Fibroblast of the aortic adventitia (primary cell): ENCODE measurements around the gene SELPLG. TPM values are rescaled to one million over a fixed set of nuclear protein-coding genes. Genes with fewer than 3 reads are reported as not detected.
"Not testable (repeated sequence)": the region's sequence is repeated elsewhere in the genome, so short reads cannot be mapped to it uniquely, and the experiment has no call there.

Source experiments
- DNase-seq: peaks from one replicate; pipeline ENCODE4 v3.0.0-alpha.2; 2010; ENCODE audit warnings: low read depth
- H3K4me3 ChIP-seq: 2 replicates; pipeline ENCODE4 v1.5.1; 2011; ENCODE audit warnings: low read depth, mild to moderate bottlenecking, control low read depth, low read length, moderate library complexity
- total RNA-seq: library from RNA; depleted of rRNA; stranded (reverse); fragments of >200 nt; gene quantifications from 2 replicates; pipeline ENCODE4 v1.2.3, GENCODE V29; 2012; ENCODE audit warnings: low replicate concordance
- TF ChIP-seq, protein P1 (sequence below): IDR thresholded peaks from 2 replicates; pipeline ENCODE4 v1.5.1; 2011; ENCODE audit warnings: mild to moderate bottlenecking, low read length, control low read depth, inconsistent platforms; ENCODE audit not compliant: insufficient read depth

SELPLG gene
- total RNA-seq, 1 donor: 1.5 TPM

- H3K4me3 ChIP-seq: no peak overlapping the region
- no peak for DNase-seq
- TF ChIP-seq, protein P1, sequence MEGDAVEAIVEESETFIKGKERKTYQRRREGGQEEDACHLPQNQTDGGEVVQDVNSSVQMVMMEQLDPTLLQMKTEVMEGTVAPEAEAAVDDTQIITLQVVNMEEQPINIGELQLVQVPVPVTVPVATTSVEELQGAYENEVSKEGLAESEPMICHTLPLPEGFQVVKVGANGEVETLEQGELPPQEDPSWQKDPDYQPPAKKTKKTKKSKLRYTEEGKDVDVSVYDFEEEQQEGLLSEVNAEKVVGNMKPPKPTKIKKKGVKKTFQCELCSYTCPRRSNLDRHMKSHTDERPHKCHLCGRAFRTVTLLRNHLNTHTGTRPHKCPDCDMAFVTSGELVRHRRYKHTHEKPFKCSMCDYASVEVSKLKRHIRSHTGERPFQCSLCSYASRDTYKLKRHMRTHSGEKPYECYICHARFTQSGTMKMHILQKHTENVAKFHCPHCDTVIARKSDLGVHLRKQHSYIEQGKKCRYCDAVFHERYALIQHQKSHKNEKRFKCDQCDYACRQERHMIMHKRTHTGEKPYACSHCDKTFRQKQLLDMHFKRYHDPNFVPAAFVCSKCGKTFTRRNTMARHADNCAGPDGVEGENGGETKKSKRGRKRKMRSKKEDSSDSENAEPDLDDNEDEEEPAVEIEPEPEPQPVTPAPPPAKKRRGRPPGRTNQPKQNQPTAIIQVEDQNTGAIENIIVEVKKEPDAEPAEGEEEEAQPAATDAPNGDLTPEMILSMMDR: no peak
Measured at GRCh38 chr12:108637222-108637971, 3.7 kb upstream of the SELPLG start.

- H3K4me3 ChIP-seq: no peak overlapping the region
- no peak for DNase-seq
- TF ChIP-seq, protein P1: no peak
Measured at GRCh38 chr12:108635997-108636808, 2.5 kb upstream of the SELPLG start.

GRCh38 chr12:108635201-108635996, 1.7 kb upstream of the SELPLG start:
- DNase-seq: no peak
- TF ChIP-seq, protein P1: no peak
- no peak overlapping the region for H3K4me3 ChIP-seq

DNA sequence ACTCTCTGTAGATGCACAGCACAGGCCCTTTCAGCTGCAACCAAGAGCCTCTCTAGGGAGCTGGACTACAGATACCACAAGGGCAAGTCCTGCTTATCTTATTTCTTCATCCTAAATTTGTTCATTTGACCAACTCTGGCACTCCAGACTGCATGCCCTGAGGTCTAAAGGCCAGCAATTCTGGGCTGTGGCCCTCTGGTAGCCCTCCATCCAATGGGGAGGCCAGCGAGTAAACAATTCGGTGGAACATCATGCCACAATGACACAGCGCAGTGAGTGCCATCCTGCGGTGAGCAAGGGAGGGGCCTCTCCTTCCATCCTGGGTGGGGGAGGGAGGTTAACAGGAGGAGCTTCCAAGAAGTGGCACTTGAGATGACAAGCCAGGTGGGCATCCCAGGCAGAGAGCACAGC, 652 bp upstream of the SELPLG start:
- TF ChIP-seq, protein P1: no peak
- DNase-seq: no peak
- no peak overlapping the region for H3K4me3 ChIP-seq

DNA sequence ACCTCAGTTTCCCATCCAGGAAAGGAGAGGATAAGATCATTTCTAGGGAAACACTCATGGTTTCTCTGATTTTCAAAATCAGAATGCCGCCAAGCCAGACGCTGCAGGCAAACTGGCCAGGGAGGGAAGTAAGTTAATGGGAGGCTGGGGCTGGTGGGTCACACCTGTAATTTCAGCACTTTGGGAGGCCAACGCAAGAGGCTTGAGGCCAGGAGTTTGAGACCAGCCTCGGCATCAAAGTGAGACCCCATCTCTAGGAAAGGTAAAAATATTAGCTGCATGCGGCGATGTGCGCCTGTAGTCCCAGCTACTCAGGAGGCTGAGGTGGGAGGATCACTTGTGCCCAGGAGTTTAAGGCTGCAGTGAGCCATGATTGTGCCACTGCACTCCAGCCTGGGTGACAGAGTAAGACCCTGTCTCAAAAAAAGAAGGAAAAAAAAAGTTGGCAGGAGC, 587 bp downstream of the SELPLG start:
- H3K4me3 ChIP-seq: no peak overlapping the region
- TF ChIP-seq, protein P1: no peak
- no peak for DNase-seq

DNA sequence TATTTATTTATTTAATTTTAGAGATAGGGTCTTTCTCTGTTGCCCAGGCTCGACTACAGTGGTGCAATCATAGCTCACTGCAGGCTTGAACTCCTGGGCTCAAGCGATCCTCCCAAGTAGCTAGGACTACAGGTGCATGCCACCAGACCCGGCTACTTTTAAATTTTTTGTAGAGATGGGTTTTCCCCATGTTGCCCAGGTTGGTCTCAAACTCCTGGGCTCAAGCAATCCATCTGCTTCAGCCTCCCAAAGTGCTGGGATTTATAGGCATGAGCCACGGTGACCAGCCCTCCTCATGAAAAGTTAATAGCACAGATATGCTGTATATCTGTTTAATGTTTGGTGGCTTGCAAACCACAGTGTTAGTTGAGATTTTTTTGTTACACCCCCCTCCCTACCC, 2.4 kb downstream of the SELPLG start:
- H3K4me3 ChIP-seq, DNase-seq: not testable (repeated sequence)
